Measurements from ENCODE around the gene MEF2C.
"Not testable (repeated sequence)": the region's sequence is repeated elsewhere in the genome, so short reads cannot be mapped to it uniquely, and the experiment has no call there.

The MEF2C gene

DNA sequence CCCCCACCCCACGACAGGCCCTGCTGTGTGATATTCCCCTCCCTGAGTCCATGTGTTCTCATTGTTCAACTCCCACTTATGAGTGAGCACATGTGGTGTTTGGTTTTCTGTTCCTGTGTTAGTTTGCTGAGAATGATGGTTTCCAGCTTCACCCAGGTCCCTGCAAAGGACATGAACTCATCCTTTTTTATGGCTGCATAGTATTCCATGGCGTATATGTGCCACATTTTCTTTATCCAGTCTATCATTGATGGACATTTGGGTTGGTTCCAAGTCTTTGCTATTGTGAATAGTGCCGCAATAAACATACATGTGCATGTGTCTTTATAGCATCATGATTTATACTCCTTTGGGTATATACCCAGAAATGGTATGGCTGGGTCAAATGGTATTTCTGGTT is 89.2 kb downstream of the MEF2C start:
- not testable (repeated sequence) for DNase-seq

GRCh38 chr5:88792144-88792840 is 90.7 kb downstream of the MEF2C start:
- no peak for DNase-seq

DNA sequence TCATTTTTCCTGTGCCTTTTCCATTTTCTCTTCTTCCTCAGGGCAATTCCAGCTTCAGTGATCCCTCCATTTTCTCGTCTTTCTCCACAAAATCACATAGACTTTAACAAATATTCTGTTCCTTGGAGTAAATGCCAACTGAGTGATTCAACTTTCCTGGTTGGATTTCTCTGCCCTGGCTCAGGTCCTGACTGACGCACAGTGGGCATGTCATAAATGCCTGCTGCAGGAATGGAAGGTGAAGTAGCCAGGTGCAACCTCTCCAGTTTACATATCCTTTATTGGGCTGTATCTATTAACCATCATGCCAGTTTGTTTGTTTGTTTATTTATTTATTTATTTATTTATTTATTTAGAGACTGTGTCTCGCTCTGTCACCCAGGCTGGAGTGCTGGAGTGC is 95.1 kb downstream of the MEF2C start:
- DNase-seq: no peak

GRCh38 chr5:88786789-88787188 is 96.2 kb downstream of the MEF2C start:
- DNase-seq: no peak

GRCh38 chr5:88785746-88786565 is 97.0 kb downstream of the MEF2C start:
- DNase-seq: peak in 1 of 2 donors; percentile 74

GRCh38 chr5:88782571-88782970 is 100.4 kb downstream of the MEF2C start:
- DNase-seq: no peak

DNA sequence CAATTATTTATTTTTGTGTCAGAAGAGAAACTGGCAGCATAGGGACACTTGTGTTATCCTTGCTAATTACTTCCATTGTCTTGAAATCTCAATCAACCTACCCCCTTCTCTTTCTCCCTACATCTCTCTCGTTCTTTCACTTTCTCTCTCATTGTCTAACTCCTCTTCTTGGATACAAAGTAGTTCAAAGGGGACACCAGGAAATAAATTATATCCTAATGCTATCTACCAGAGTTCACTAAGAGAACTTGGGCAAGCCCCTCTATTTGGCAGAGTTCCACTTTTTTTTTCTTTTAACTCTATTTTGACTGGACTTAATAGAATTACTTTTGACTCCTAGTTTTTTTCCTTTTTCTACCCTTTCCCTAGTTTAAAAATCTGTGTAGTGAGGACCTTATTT is 102.2 kb downstream of the MEF2C start:
- no peak for DNase-seq

DNA sequence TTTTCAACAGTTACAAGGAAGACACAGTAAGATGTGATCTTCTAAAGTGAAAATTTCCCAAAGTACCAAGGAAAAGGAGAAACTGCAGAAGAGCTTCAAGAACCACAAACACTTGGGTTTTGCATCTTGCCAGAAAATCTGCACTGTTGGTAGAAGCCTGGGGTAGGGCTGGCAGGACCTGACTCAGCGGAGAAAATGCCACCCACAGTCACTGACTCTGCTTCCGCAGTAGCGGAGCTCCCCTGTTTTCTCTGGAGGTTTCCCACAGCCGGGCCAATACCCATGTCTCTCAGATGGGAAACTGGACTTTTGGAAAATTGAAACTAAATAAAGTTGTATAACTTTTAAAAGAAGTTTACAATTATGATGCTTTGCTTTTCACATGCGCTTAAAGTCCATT is 104.2 kb downstream of the MEF2C start:
- no peak for DNase-seq

DNA sequence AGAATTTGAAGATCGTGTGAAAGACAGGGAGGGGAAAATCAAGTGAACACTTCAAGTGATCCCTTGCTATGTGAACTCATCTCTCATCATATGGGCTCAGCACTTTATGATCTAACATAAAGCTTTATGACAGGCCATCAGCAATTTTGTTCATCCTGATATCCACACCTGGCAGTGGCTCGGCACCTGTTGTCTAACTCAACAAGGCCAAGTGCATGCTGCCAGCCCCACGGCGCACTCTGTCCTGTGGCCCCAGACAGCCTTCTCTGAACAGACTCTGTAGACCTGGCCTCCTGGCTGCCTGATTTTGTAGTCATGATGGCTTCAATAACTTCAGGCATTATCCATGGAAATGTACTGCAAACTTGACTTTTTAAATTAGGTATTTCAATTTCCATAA is 106.3 kb downstream of the MEF2C start:
- no peak for DNase-seq

- no peak for DNase-seq
These were observed 110.2 kb downstream of the MEF2C start for GRCh38 chr5:88772831-88773230.

DNA sequence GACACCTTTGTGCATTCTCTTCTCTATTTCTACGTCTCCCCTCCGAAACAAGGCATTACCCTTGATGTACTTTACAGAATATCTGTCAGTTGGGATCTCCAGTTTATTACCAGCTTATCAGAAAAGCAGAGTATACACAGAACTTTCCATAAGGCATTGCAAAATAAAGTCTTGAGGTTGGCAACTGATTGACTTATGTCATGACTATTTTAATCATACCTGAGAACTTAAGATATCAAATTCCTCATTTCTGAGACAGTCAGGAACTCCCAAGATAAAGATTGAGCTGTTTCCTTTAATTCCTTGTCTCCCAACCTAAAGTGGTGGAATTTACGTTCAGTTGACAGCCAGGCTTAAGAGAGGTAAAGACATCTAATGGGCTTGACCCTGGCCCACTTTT is 110.9 kb downstream of the MEF2C start:
- DNase-seq: no peak

DNA sequence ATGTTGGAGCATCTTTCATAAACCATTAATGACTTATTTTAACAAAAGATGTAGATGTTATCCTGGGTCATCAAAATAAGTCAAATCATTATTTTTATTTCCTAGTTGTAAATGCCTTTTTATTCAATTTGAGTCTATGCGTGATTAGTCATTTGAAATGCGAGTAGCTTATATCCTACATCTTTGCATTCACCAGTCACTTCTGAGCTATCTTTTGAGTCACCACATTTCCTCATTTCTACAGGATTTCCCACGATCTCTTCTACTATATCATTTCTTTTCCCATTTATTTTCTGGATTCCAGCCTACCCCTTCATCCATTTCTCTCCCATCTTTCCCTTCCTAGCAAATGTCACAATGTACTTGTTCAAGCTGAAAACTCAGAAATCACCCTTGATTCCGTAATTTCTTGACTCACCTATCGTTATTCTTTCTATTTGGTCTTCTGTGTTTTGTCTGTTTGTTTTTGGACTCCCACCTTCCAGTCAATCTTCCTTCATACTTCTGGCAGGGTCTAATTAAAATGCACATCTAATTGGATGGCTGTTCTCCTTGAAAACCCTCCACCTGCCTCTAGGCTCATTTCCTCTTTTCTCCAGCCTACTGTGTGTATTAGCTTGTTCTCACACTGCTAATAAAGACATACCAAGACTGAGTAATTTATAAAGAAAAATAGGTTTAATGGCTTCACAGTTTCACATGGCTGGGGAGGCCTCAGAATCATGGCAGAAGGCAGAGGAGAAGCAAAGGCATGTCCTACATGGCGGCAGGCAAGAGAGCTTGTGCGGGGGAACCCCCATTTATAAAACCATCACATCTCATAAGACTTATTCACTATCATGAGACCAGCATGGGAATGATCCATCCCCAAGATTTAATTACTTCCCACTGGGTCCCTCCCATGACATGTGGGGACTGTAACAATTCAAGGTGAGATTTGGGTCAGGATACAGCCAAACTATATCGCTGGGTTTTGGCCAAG is 112.4 kb downstream of the MEF2C start:
- no peak for DNase-seq

GRCh38 chr5:88769165-88769564 is 113.8 kb downstream of the MEF2C start:
- no peak for DNase-seq

GRCh38 chr5:88768411-88768810 is 114.6 kb downstream of the MEF2C start:
- no peak for DNase-seq

- DNase-seq: no peak
These were observed 117.2 kb downstream of the MEF2C start for GRCh38 chr5:88765798-88766197.

DNA sequence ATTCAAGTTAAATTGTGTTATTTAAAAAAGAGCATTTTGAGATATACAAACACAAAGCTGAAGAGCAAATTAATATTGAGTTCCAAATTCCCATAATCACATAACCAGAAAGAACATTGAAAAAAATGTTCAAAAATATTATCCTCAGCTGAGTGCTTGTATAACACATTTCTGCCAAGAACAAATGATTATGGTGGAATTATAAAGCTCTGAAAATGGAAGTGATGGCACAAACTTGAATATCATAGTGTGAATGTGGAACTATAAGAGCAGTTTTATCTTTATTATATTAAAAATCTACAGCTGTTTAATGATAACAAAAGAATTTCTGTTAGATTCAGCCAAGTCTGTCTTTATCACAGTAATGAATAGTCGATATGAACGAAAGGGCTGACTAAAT is 117.8 kb downstream of the MEF2C start:
- DNase-seq: no peak

- no peak for DNase-seq
These were observed 121.0 kb downstream of the MEF2C start for GRCh38 chr5:88761939-88762338.

- DNase-seq: no peak
These were observed 121.6 kb downstream of the MEF2C start for GRCh38 chr5:88761269-88761850.

- no peak for DNase-seq
These were observed 122.5 kb downstream of the MEF2C start for GRCh38 chr5:88760527-88760926.

- DNase-seq: no peak
These were observed 124.4 kb downstream of the MEF2C start for GRCh38 chr5:88758591-88758990.

GRCh38 chr5:88758184-88758583 is 124.8 kb downstream of the MEF2C start:
- DNase-seq: no peak

- DNase-seq: no peak
These were observed 126.0 kb downstream of the MEF2C start for GRCh38 chr5:88756953-88757352.

DNA sequence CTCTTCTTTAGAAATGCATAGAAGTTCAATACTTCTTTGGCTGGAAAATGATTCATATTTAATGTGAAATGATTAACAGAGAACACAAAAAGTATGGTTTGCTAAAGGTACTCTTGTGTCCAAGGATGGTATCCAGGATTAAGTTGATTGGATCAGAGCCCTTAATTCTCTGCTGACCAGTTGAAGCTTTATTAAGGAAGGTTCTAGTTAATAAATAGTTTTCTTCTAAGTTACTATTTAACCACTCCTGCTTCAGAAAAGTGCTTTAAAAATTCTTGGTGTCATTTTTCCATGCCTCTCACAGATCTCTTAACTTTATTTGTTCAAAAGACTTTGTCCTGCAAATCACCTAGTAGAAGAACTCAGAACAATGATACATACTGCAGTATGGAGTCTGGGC is 134.3 kb downstream of the MEF2C start:
- DNase-seq: no peak

All from hippocampal formation (tissue), 2 donors.